Measurements from ENCODE around the gene AMBRA1.

- no peak for TF ChIP-seq CTCF (IDR thresholded peaks at IDR 0.05; ENCODE audit: insufficient read depth, low read length)
- no peak for TF ChIP-seq SPI1 (IDR thresholded peaks at IDR 0.05; ENCODE audit: borderline replicate concordance, low read depth)
- TF ChIP-seq GABPA (IDR thresholded peaks at IDR 0.05; ENCODE audit: low read depth), result no peak
- TF ChIP-seq POLR2AphosphoS5 (IDR thresholded peaks at IDR 0.05; ENCODE audit: low read depth), result no peak
These were observed 138.0 kb downstream of the AMBRA1 start for GRCh38 chr11:46455834-46456233.
